Measurements from ENCODE around the gene CUX1. TPM values are rescaled to one million over a fixed set of nuclear protein-coding genes. Genes with fewer than 3 reads are reported as not detected.

CUX1 gene
- total RNA-seq, 1 donor from 2014 or later: 56.5 TPM

GRCh38 chr7:102107474-102108104 is 290.2 kb downstream of the CUX1 start:
- H3K4me3 Mint-ChIP-seq (ENCODE audit: unreplicated experiment): no peak overlapping the region
- H3K36me3 Mint-ChIP-seq (ENCODE audit: unreplicated experiment): no peaks in the 10 kb centered on the region
- peaks cover 10% of the 10 kb centered on the region for H3K4me1 Mint-ChIP-seq (ENCODE audit: low read depth, unreplicated experiment)
- H3K27ac Mint-ChIP-seq (ENCODE audit: unreplicated experiment): no peak overlapping the region
- no peak for TF ChIP-seq CTCF (IDR thresholded peaks at IDR 0.05; ENCODE audit: partially characterized antibody, unreplicated experiment)
- H3K9me3 Mint-ChIP-seq (ENCODE audit: unreplicated experiment): peaks cover 2% of the 10 kb centered on the region
- peaks cover 4% of the 10 kb centered on the region for H3K27me3 Mint-ChIP-seq (ENCODE audit: unreplicated experiment)
- no peak for DNase-seq

- Mint-ChIP-seq H3K27ac (ENCODE audit: unreplicated experiment) (no peak overlapping the region), H3K9me3 (ENCODE audit: unreplicated experiment) (peaks cover 2% of the 10 kb centered on the region), H3K27me3 (ENCODE audit: unreplicated experiment) (peaks cover 2% of the 10 kb centered on the region), H3K4me1 (ENCODE audit: low read depth, unreplicated experiment) (no peaks in the 10 kb centered on the region), H3K36me3 (ENCODE audit: unreplicated experiment) (peaks cover 8% of the 10 kb centered on the region), H3K4me3 (ENCODE audit: unreplicated experiment) (no peak overlapping the region)
- TF ChIP-seq CTCF (IDR thresholded peaks at IDR 0.05; ENCODE audit: partially characterized antibody, unreplicated experiment): no peak
- no peak for DNase-seq
Observed at GRCh38 chr7:102111061-102112041, 293.9 kb downstream of the CUX1 start.

GRCh38 chr7:102115181-102115580 is 297.8 kb downstream of the CUX1 start:
- peaks cover 4% of the 10 kb centered on the region for H3K27me3 Mint-ChIP-seq (ENCODE audit: unreplicated experiment)
- H3K27ac Mint-ChIP-seq (ENCODE audit: unreplicated experiment): no peak overlapping the region
- TF ChIP-seq CTCF (IDR thresholded peaks at IDR 0.05; ENCODE audit: partially characterized antibody, unreplicated experiment): no peak
- H3K4me3 Mint-ChIP-seq (ENCODE audit: unreplicated experiment): no peak overlapping the region
- H3K4me1 Mint-ChIP-seq (ENCODE audit: low read depth, unreplicated experiment): no peaks in the 10 kb centered on the region
- H3K36me3 Mint-ChIP-seq (ENCODE audit: unreplicated experiment): peaks cover 8% of the 10 kb centered on the region
- peaks cover 5% of the 10 kb centered on the region for H3K9me3 Mint-ChIP-seq (ENCODE audit: unreplicated experiment)
- DNase-seq: no peak

DNA sequence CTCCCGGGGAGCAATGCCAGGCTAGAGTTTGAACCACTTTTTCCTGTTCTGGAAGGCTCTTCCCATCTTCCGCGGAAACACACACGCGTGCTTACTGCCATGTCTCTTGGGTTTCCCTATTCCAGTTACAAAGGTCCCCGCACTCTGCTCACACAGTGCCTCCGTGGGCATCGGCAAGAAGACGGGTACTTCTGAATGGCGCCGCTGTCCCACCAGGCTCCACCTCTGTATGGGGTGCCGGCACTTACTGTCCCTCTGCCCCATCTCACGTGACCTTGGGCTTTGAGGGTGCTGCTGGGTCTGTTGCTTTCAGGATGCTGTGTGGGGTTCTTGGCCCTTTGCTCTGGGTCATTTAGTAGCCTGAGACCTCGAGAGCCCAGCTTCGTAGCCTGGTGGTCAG is 298.5 kb downstream of the CUX1 start:
- peaks cover 8% of the 10 kb centered on the region for H3K36me3 Mint-ChIP-seq (ENCODE audit: unreplicated experiment)
- no peaks in the 10 kb centered on the region for H3K4me1 Mint-ChIP-seq (ENCODE audit: low read depth, unreplicated experiment)
- TF ChIP-seq CTCF (IDR thresholded peaks at IDR 0.05; ENCODE audit: partially characterized antibody, unreplicated experiment): no peak
- DNase-seq: no peak
- H3K4me3 Mint-ChIP-seq (ENCODE audit: unreplicated experiment): no peak overlapping the region
- no peak overlapping the region for H3K27ac Mint-ChIP-seq (ENCODE audit: unreplicated experiment)
- H3K9me3 Mint-ChIP-seq (ENCODE audit: unreplicated experiment): peaks cover 7% of the 10 kb centered on the region
- peaks cover 4% of the 10 kb centered on the region for H3K27me3 Mint-ChIP-seq (ENCODE audit: unreplicated experiment)

GRCh38 chr7:102117743-102118142 is 300.3 kb downstream of the CUX1 start:
- no peak for DNase-seq
- H3K36me3 Mint-ChIP-seq (ENCODE audit: unreplicated experiment): peaks cover 8% of the 10 kb centered on the region
- no peak overlapping the region for H3K4me3 Mint-ChIP-seq (ENCODE audit: unreplicated experiment)
- no peak for TF ChIP-seq CTCF (IDR thresholded peaks at IDR 0.05; ENCODE audit: partially characterized antibody, unreplicated experiment)
- H3K27ac Mint-ChIP-seq (ENCODE audit: unreplicated experiment): peak overlapping the region; percentile 3
- no peaks in the 10 kb centered on the region for H3K4me1 Mint-ChIP-seq (ENCODE audit: low read depth, unreplicated experiment)
- H3K9me3 Mint-ChIP-seq (ENCODE audit: unreplicated experiment): peaks cover 7% of the 10 kb centered on the region
- peaks cover 7% of the 10 kb centered on the region for H3K27me3 Mint-ChIP-seq (ENCODE audit: unreplicated experiment)
